ENCODE results near the gene PPT2. TPM values are rescaled to one million over a fixed set of nuclear protein-coding genes. Genes with fewer than 3 reads are reported as not detected.
"Not testable (repeated sequence)": the region's sequence is repeated elsewhere in the genome, so short reads cannot be mapped to it uniquely, and the experiment has no call there.

Gene PPT2
- total RNA-seq, 1 experiment from 2014 or later, result 38.2 TPM

- H4K20me1 ChIP-seq (ENCODE audit: insufficient read depth), result no peaks in the 10 kb centered on the region
These were observed 56.3 kb downstream of the PPT2 start for GRCh38 chr6:32210191-32210601.

GRCh38 chr6:32211432-32211831 lies 57.5 kb downstream of the PPT2 start:
- H3K79me2 ChIP-seq (ENCODE audit: low read depth); H3K36me3 ChIP-seq (ENCODE audit: low read depth); H3F3A ChIP-seq (ENCODE audit: insufficient read depth, low read depth); CTCF ChIA-PET; H3K9me2 ChIP-seq (ENCODE audit: insufficient read depth); DNase-seq; H3K4me2 ChIP-seq; H3K27ac ChIP-seq; H2AFZ ChIP-seq; intact Hi-C loops (cut with micrococcal nuclease; ENCODE audit: unreplicated experiment); H4K20me1 ChIP-seq (ENCODE audit: insufficient read depth); H3K4me3 ChIP-seq; H3K9me3 ChIP-seq (ENCODE audit: insufficient read depth, low read depth); BruUV-seq (replicated peaks); H3K4me1 ChIP-seq (replicated peaks; ENCODE audit: insufficient read depth): not testable (repeated sequence)
- POLR2A ChIA-PET (ENCODE audit: unreplicated experiment), result interaction anchor here (0.7 kb wide), 1 partner anchor 190 kb away, joined by 4 read pairs; no protein-coding TSS in a partner anchor
- peaks cover 41% of the 10 kb centered on the region for H3K27me3 ChIP-seq (ENCODE audit: insufficient read depth, low read depth)

More at GRCh38 chr6:32210191-32210601, 56.3 kb downstream of the PPT2 start:
- Histone ChIP-seq H3K9me3 (ENCODE audit: insufficient read depth, low read depth) (no peaks in the 10 kb centered on the region), H3K79me2 (ENCODE audit: low read depth) (no peaks in the 10 kb centered on the region), H3K9me2 (ENCODE audit: insufficient read depth) (no peaks in the 10 kb centered on the region), H3K4me3 (no peak overlapping the region), H2AFZ (no peak overlapping the region), H3F3A (ENCODE audit: insufficient read depth, low read depth) (no peaks in the 10 kb centered on the region), H3K4me1 (replicated peaks; ENCODE audit: insufficient read depth) (no peaks in the 10 kb centered on the region), H3K27me3 (ENCODE audit: insufficient read depth, low read depth) (peaks cover 36% of the 10 kb centered on the region), H3K27ac (no peak overlapping the region), H3K4me2 (no peak overlapping the region), H3K36me3 (ENCODE audit: low read depth) (no peaks in the 10 kb centered on the region)
- DNase-seq, result no peak
- intact Hi-C loops (cut with micrococcal nuclease; ENCODE audit: unreplicated experiment), result no loop called here
- ChIA-PET CTCF (no interaction called here), POLR2A (ENCODE audit: unreplicated experiment) (no interaction called here)
- no peak for TF ChIP-seq EZH2 (IDR thresholded peaks at IDR 0.05; ENCODE audit: low read depth)
- no peak for TF ChIP-seq CTCF (conservative IDR thresholded peaks at IDR 0.05)
- no TSS peak for BruUV-seq (replicated peaks)

GRCh38 chr6:32212076-32212760 lies 58.3 kb downstream of the PPT2 start:
- POLR2A ChIA-PET (ENCODE audit: unreplicated experiment), result no interaction called here
- Histone ChIP-seq H3K4me2 (no peak overlapping the region), H3K4me3 (no peak overlapping the region), H3K27me3 (ENCODE audit: insufficient read depth, low read depth) (peaks cover 49% of the 10 kb centered on the region), H3K9me3 (ENCODE audit: insufficient read depth, low read depth) (no peaks in the 10 kb centered on the region), H4K20me1 (ENCODE audit: insufficient read depth) (no peaks in the 10 kb centered on the region), H2AFZ (no peak overlapping the region), H3F3A (ENCODE audit: insufficient read depth, low read depth) (no peaks in the 10 kb centered on the region), H3K36me3 (ENCODE audit: low read depth) (no peaks in the 10 kb centered on the region), H3K79me2 (ENCODE audit: low read depth) (no peaks in the 10 kb centered on the region), H3K4me1 (replicated peaks; ENCODE audit: insufficient read depth) (no peaks in the 10 kb centered on the region), H3K9me2 (ENCODE audit: insufficient read depth) (no peaks in the 10 kb centered on the region), H3K27ac (no peak overlapping the region)
- DNase-seq, result no peak
- no TSS peak for BruUV-seq (replicated peaks)
- intact Hi-C loops (cut with micrococcal nuclease; ENCODE audit: unreplicated experiment), result no loop called here
- CTCF ChIA-PET, result no interaction called here
- no peak for TF ChIP-seq EZH2 (IDR thresholded peaks at IDR 0.05; ENCODE audit: low read depth)
- no peak for TF ChIP-seq CTCF (conservative IDR thresholded peaks at IDR 0.05)

Small RNA genes lying within 50 kb of the gene (microRNA-seq; reads per million reads assigned to microRNA genes)
- gene MIR6721 (ENCODE audit: borderline number of aligned reads, borderline replicate concordance) (3.4 reads per million), gene MIR6833 (ENCODE audit: borderline number of aligned reads, borderline replicate concordance) (not detected)

Other genes with a start within 250 kb of the PPT2 start
- gene C2, start 226.4 kb upstream of the PPT2 start, total RNA-seq (2021), result 0.96 and 2.4 TPM in 2 replicates
- gene CFB, start 208.0 kb upstream of the PPT2 start, total RNA-seq (2021), result 22.6 and 25.5 TPM in 2 replicates
- gene NELFE, start 195.2 kb upstream of the PPT2 start, total RNA-seq (2021), result 43.0 and 50.8 TPM in 2 replicates
- 67.9 and 86.0 TPM in 2 replicates for gene SKIC2, start 195.0 kb upstream of the PPT2 start, total RNA-seq (2021)
- gene DXO, start 182.0 kb upstream of the PPT2 start, total RNA-seq (2021), result 24.5 and 36.0 TPM in 2 replicates
- 7.0 and 9.3 TPM in 2 replicates for gene C4A, start 172.1 kb upstream of the PPT2 start, total RNA-seq (2021)
- gene C4B, start 139.3 kb upstream of the PPT2 start, total RNA-seq (2021), result 7.5 and 8.3 TPM in 2 replicates
- gene CYP21A2, start 115.7 kb upstream of the PPT2 start, total RNA-seq (2021), result 0.33 TPM in 1 of 2 replicates, not detected in the other
- gene TNXB, start 44.8 kb upstream of the PPT2 start, total RNA-seq (2021), result 15.1 and 22.1 TPM in 2 replicates
- 87.2 and 102 TPM in 2 replicates for gene ATF6B, start 25.9 kb upstream of the PPT2 start, total RNA-seq (2021)
- 11.6 and 12.6 TPM in 2 replicates for gene FKBPL, start 23.9 kb upstream of the PPT2 start, total RNA-seq (2021)
- 12.6 and 15.9 TPM in 2 replicates for gene PRRT1, start 2.2 kb upstream of the PPT2 start, total RNA-seq (2021)
- gene EGFL8, start 10.5 kb downstream of the PPT2 start, total RNA-seq (2021), result 23.3 and 26.0 TPM in 2 replicates
- 58.9 and 61.7 TPM in 2 replicates for gene AGPAT1, start 21.9 kb downstream of the PPT2 start, total RNA-seq (2021)
- 45.6 and 51.3 TPM in 2 replicates for gene RNF5, start 24.3 kb downstream of the PPT2 start, total RNA-seq (2021)
- gene AGER, start 30.1 kb downstream of the PPT2 start, total RNA-seq (2021), result 18.1 and 20.4 TPM in 2 replicates
- 88.2 and 89.3 TPM in 2 replicates for gene PBX2, start 36.1 kb downstream of the PPT2 start, total RNA-seq (2021)
- gene GPSM3, start 38.5 kb downstream of the PPT2 start, total RNA-seq (2021), result 8.6 and 10.4 TPM in 2 replicates
- 1.2 and 1.5 TPM in 2 replicates for gene NOTCH4, start 69.9 kb downstream of the PPT2 start, total RNA-seq (2021)
- not detected in 2 replicates for gene TSBP1, start 217.8 kb downstream of the PPT2 start, total RNA-seq (2021)

Measured in PC-9 (cell line).